ENCODE data around the gene EMC8.
A peak's percentile ranks its signal among the peaks of the same experiment; 100 is the strongest.

Gene EMC8

GRCh38 chr16:85810742-85811115, 11.4 kb upstream of the EMC8 start (continued):
- TF ChIP-seq ZNF221 (tag by site-specific recombination; IDR thresholded peaks at IDR 0.05; ENCODE audit: borderline replicate concordance) (no peak), SP3 (tag by site-specific recombination; IDR thresholded peaks at IDR 0.05) (no peak), ZNF24 (tag by site-specific recombination; IDR thresholded peaks at IDR 0.05) (no peak), ZNF626 (tag by site-specific recombination; IDR thresholded peaks at IDR 0.05) (no peak)

DNA sequence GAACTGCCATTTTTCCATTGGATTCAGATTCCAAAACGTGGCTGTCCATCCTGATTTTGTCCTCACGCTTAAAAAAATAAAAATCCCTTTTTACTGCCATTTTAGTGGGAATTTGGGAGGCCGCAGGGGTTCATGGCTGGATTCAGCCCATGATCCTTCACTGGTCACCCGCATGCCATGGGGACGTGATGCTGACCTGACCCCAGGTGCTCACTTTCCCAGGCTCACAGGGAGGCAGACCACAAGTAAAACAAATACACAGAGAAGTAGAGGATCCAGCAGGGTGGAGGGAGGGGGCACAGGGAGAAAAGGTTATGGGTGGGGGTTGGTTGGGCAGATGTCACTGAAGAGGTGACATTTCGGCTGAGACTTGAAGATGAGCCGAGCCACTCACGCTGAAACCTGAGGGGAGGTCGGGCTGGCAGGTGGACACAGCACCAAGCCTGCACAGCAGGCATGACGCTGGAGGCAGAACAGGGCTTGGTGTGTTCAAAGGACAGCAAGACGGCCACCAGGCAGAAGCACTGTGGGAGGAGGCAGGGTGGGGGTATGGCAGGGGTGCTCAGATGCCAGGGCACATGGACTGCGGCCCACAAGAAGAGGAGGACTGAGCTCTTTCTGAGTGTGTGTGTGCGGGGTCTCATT, 10.9 kb upstream of the EMC8 start:
- TF ChIP-seq ZNF391 (tag by site-specific recombination; IDR thresholded peaks at IDR 0.05; ENCODE audit: borderline replicate concordance, low read depth), result no peak
- 0 out of 2 replicates have a peak, but pooled peaks have one; percentile 12 for TF ChIP-seq ZIC2 (tag by site-specific recombination; IDR thresholded peaks at IDR 0.05)
- H3K36me3 ChIP-seq (ENCODE audit: control insufficient read depth in 2 of 2, insufficient read depth in 1 of 2, low read length in 2 of 2), result peaks cover 3 to 20% of the 10 kb centered on the region in 2 experiments; a peak in 2 of 3 replicates
- ChIA-PET CTCF (interaction anchor here (0.6 to 2.1 kb wide), 4 partner anchors 9 to 197 kb away, joined by 3 to 6 read pairs (median 5); no protein-coding TSS in a partner anchor), POLR2A (no interaction called here)
- H3K4me3 ChIP-seq (ENCODE audit: low read depth, low read length), result no peak overlapping the region
- H3K4me1 ChIP-seq (ENCODE audit: control insufficient read depth, insufficient read depth, low read length), result no peaks in the 10 kb centered on the region
- H3K9me3 ChIP-seq (ENCODE audit: control insufficient read depth, insufficient read depth, low read depth, low read length), result no peaks in the 10 kb centered on the region
- no peak overlapping the region for H3K27ac ChIP-seq (ENCODE audit: extremely low read depth, low read depth, low read length)

- ChIA-PET CTCF (interaction anchor here (0.6 to 2.1 kb wide), 2 partner anchors 10 to 197 kb away, joined by 5 to 6 read pairs; no protein-coding TSS in a partner anchor), POLR2A (no interaction called here)
- no peak overlapping the region for H3K27ac ChIP-seq (ENCODE audit: extremely low read depth, low read depth, low read length)
- H3K9me3 ChIP-seq (ENCODE audit: control insufficient read depth, insufficient read depth, low read depth, low read length), result no peaks in the 10 kb centered on the region
- no peak overlapping the region for H3K4me3 ChIP-seq (ENCODE audit: low read depth, low read length)
- H3K4me1 ChIP-seq (ENCODE audit: control insufficient read depth, insufficient read depth, low read length), result no peaks in the 10 kb centered on the region
- H3K36me3 ChIP-seq (ENCODE audit: control insufficient read depth in 2 of 2, insufficient read depth in 1 of 2, low read length in 2 of 2), result peaks cover 3 to 26% of the 10 kb centered on the region in 2 experiments; a peak in 2 of 3 replicates
- TF ChIP-seq ELK4 (IDR thresholded peaks at IDR 0.05; ENCODE audit: borderline replicate concordance, low read depth, low read length) (no peak), ZNF645 (tag by site-specific recombination; IDR thresholded peaks at IDR 0.05) (no peak), OSR2 (tag by site-specific recombination; IDR thresholded peaks at IDR 0.05) (no peak), ZNF658 (tag by site-specific recombination; IDR thresholded peaks at IDR 0.05) (no peak), ZNF214 (tag by site-specific recombination; IDR thresholded peaks at IDR 0.05; ENCODE audit: borderline replicate concordance) (no peak), ZBTB26 (tag by site-specific recombination; optimal IDR thresholded peaks at IDR 0.05) (no peak), ZSCAN23 (tag by site-specific recombination; IDR thresholded peaks at IDR 0.05) (no peak), EGR2 (tag by site-specific recombination; IDR thresholded peaks at IDR 0.05; ENCODE audit: low read depth) (no peak), ZNF184 (tag by site-specific recombination; IDR thresholded peaks at IDR 0.05) (no peak), ZNF664 (tag by site-specific recombination; IDR thresholded peaks at IDR 0.05) (no peak), ZSCAN30 (tag by site-specific recombination; IDR thresholded peaks at IDR 0.05) (no peak), ZNF311 (tag by site-specific recombination; IDR thresholded peaks at IDR 0.05; ENCODE audit: borderline replicate concordance) (no peak), ZNF404 (tag by site-specific recombination; IDR thresholded peaks at IDR 0.05) (no peak), ZNF837 (tag by site-specific recombination; IDR thresholded peaks at IDR 0.05) (no peak)
- TF ChIP-seq, protein P1, sequence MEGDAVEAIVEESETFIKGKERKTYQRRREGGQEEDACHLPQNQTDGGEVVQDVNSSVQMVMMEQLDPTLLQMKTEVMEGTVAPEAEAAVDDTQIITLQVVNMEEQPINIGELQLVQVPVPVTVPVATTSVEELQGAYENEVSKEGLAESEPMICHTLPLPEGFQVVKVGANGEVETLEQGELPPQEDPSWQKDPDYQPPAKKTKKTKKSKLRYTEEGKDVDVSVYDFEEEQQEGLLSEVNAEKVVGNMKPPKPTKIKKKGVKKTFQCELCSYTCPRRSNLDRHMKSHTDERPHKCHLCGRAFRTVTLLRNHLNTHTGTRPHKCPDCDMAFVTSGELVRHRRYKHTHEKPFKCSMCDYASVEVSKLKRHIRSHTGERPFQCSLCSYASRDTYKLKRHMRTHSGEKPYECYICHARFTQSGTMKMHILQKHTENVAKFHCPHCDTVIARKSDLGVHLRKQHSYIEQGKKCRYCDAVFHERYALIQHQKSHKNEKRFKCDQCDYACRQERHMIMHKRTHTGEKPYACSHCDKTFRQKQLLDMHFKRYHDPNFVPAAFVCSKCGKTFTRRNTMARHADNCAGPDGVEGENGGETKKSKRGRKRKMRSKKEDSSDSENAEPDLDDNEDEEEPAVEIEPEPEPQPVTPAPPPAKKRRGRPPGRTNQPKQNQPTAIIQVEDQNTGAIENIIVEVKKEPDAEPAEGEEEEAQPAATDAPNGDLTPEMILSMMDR (tag by site-specific recombination; IDR thresholded peaks at IDR 0.05), result no peak
- TF ChIP-seq, protein P2, sequence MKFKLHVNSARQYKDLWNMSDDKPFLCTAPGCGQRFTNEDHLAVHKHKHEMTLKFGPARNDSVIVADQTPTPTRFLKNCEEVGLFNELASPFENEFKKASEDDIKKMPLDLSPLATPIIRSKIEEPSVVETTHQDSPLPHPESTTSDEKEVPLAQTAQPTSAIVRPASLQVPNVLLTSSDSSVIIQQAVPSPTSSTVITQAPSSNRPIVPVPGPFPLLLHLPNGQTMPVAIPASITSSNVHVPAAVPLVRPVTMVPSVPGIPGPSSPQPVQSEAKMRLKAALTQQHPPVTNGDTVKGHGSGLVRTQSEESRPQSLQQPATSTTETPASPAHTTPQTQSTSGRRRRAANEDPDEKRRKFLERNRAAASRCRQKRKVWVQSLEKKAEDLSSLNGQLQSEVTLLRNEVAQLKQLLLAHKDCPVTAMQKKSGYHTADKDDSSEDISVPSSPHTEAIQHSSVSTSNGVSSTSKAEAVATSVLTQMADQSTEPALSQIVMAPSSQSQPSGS (tag by site-specific recombination; IDR thresholded peaks at IDR 0.05; ENCODE audit: low read depth), result no peak
- TF ChIP-seq, protein P3, sequence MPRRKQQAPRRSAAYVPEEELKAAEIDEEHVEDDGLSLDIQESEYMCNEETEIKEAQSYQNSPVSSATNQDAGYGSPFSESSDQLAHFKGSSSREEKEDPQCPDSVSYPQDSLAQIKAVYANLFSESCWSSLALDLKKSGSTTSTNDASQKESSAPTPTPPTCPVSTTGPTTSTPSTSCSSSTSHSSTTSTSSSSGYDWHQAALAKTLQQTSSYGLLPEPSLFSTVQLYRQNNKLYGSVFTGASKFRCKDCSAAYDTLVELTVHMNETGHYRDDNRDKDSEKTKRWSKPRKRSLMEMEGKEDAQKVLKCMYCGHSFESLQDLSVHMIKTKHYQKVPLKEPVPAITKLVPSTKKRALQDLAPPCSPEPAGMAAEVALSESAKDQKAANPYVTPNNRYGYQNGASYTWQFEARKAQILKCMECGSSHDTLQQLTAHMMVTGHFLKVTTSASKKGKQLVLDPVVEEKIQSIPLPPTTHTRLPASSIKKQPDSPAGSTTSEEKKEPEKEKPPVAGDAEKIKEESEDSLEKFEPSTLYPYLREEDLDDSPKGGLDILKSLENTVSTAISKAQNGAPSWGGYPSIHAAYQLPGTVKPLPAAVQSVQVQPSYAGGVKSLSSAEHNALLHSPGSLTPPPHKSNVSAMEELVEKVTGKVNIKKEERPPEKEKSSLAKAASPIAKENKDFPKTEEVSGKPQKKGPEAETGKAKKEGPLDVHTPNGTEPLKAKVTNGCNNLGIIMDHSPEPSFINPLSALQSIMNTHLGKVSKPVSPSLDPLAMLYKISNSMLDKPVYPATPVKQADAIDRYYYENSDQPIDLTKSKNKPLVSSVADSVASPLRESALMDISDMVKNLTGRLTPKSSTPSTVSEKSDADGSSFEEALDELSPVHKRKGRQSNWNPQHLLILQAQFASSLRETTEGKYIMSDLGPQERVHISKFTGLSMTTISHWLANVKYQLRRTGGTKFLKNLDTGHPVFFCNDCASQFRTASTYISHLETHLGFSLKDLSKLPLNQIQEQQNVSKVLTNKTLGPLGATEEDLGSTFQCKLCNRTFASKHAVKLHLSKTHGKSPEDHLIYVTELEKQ (tag by site-specific recombination; IDR thresholded peaks at IDR 0.05; ENCODE audit: borderline replicate concordance), result no peak
Measured at GRCh38 chr16:85809645-85810044, 10.3 kb upstream of the EMC8 start.

Measured in HEK293 (cell line).